ENCODE results near the gene UBA7.
"Not testable (repeated sequence)": the region's sequence is repeated elsewhere in the genome, so short reads cannot be mapped to it uniquely, and the experiment has no call there.

The UBA7 gene

DNA sequence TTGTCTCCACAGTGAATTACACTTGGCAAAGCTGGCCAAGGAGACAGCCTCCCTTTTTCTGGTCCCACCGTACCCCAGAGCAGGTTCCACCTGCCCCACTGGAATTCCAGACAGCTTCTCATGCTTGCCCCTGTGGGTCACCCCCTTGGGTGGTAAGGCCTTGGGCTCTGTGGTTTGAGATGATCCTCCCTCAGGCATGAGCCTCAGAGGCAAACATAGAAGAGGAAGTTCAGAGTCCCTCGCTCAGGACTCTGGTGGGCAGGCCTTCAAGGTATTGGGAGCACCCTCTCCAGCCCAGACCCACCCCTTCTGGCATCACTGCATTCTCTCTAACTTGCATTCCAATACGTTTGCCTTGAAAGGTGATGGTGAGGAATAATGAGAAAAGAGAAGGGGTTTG, 17.6 kb upstream of the UBA7 start:
- no peak overlapping the region for H3K4me3 ChIP-seq (ENCODE audit: low read depth, low read length)
- TF ChIP-seq, protein P1, sequence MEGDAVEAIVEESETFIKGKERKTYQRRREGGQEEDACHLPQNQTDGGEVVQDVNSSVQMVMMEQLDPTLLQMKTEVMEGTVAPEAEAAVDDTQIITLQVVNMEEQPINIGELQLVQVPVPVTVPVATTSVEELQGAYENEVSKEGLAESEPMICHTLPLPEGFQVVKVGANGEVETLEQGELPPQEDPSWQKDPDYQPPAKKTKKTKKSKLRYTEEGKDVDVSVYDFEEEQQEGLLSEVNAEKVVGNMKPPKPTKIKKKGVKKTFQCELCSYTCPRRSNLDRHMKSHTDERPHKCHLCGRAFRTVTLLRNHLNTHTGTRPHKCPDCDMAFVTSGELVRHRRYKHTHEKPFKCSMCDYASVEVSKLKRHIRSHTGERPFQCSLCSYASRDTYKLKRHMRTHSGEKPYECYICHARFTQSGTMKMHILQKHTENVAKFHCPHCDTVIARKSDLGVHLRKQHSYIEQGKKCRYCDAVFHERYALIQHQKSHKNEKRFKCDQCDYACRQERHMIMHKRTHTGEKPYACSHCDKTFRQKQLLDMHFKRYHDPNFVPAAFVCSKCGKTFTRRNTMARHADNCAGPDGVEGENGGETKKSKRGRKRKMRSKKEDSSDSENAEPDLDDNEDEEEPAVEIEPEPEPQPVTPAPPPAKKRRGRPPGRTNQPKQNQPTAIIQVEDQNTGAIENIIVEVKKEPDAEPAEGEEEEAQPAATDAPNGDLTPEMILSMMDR (IDR thresholded peaks at IDR 0.05; ENCODE audit: low read depth, low read length, missing control alignments) = no peak
- in situ Hi-C loops (cut with HindIII; ENCODE audit: low sequenced_read_pairs) = no loop called here
- no peak for DNase-seq (ENCODE audit: low read depth)

DNA sequence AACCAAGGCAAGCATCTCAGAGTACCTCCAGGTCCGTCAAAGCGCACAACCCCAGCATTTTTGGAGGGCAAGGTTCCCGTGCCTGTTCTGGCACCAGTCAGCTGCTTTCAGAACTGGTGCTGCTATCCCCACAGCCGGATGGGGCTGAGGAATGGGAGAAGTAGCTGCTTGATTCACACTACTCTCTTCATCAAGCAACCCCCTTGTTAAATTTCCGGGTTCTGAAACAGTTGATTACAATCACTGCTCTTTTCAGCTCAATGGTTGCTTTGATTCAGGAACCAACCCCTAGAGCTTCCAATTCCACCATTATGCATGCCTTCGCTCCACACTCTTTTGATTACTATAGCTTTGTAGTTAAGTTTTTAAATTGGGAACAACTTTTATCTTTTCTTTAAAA, 12.3 kb upstream of the UBA7 start:
- TF ChIP-seq, protein P1 (IDR thresholded peaks at IDR 0.05; ENCODE audit: low read depth, low read length, missing control alignments) = no peak
- in situ Hi-C loops (cut with HindIII; ENCODE audit: low sequenced_read_pairs) = no loop called here
- DNase-seq (ENCODE audit: low read depth) = no peak
- no peak overlapping the region for H3K4me3 ChIP-seq (ENCODE audit: low read depth, low read length)

DNA sequence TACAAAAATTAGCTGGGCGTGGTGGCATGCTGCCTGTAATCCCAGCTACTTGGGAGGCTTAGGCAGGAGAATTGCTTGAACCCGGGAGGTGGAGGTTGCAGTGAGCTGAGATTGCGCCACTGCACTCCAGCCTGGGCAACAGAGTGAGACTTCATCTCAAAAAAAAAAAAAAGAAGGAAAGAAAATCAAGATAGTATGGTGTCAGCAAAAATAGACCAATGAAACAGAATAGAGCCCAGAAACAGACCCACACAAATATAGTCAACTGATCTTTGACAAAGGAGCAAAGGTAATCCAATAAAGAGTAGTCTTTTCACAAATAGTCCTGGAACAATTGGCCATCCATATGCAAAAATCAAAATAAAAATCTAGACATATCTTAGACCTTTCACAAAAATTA, 9.4 kb upstream of the UBA7 start:
- DNase-seq (ENCODE audit: low read depth); H3K4me3 ChIP-seq (ENCODE audit: low read depth, low read length); in situ Hi-C loops (cut with HindIII; ENCODE audit: low sequenced_read_pairs): not testable (repeated sequence)

DNA sequence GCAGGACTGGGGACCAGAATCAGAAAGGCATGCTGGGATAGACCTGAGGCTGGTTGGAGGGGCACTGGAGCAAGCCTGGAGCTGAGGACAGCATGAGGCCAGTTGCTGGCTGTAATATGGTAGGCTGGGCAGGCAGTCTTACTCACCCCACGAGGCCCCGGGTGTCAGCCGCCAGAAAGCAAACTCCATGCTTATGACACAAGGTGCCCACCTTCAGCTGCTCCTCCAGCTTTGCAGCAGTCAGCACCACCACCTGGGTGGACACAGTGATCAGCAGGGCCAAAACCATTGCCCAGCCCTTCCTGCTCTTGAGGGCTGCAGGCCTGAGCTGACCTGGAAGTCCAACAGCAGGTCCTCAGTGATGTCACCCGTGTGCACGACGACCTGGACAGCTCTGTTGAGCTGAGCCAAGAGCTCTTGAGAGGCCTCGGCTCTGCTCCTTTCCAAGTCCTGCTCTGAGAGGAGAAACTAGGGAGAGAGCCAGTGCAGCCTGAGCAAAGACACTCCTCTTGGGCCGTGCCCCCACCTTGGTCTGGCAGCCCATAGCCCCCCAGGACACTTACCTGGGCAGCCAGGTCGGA, 747 bp downstream of the UBA7 start:
- DNase-seq (ENCODE audit: low read depth) = no peak
- in situ Hi-C loops (cut with HindIII; ENCODE audit: low sequenced_read_pairs) = no loop called here
- TF ChIP-seq, protein P1 (IDR thresholded peaks at IDR 0.05; ENCODE audit: low read depth, low read length, missing control alignments) = no peak
- peak overlapping the region; percentile 43 for H3K4me3 ChIP-seq (ENCODE audit: low read depth, low read length)

DNA sequence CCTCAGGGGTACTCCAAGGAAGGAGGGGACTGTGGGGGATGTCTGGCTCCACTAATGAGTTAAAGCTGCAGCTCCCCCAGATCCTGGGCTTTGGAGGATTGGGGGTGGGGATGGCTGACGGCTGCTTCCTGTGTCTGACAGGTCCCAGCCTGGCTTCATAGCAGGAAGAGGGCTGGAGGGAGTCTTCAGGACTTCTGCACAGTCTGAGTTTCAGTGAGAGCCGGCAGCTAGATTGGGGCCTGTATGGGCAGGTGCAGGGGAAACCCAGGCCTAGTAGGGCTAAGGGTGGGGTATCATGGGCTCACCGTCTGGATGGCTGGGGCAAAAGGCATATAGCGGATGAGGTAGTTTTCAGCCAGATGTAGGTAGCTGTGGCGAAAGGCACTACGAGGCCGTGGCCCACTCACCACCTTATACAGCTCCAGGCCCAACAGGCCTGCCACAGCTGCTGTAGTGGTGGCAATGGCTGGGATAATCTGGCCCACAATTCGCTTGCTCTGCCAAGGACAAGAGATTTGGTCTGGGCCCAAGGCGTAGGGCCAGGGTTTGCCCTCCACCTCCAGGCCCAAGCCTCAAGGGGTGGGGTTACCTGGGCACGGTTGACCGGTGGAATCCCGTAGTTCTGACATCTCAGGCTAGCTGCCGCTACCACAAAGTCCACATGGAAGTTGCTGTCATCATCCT, 6.2 kb downstream of the UBA7 start:
- no peak overlapping the region for H3K4me3 ChIP-seq (ENCODE audit: low read depth, low read length)
- DNase-seq (ENCODE audit: low read depth) = no peak
- in situ Hi-C loops (cut with HindIII; ENCODE audit: low sequenced_read_pairs) = no loop called here
- TF ChIP-seq, protein P1 (IDR thresholded peaks at IDR 0.05; ENCODE audit: low read depth, low read length, missing control alignments) = no peak

DNA sequence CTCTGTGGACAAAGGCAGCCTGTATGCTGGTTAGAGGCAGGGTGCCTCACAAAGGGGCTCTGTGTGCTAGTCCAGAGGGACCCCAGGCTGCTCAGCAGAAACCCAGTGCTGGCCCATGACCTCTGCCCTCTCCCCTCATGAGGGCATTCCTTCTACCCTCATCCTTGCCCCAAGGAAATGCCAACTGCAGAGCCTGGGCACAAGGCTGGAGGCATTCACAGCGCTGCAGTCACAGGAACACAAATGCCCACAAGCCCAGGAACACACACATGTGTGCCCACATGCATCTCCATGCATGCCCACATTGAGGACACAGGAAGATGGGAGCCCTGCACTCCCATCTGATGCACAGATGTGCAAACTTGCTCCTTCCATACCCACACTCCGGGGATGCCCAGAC, 6.9 kb downstream of the UBA7 start:
- TF ChIP-seq, protein P1 (IDR thresholded peaks at IDR 0.05; ENCODE audit: low read depth, low read length, missing control alignments) = no peak
- in situ Hi-C loops (cut with HindIII; ENCODE audit: low sequenced_read_pairs) = no loop called here
- DNase-seq (ENCODE audit: low read depth) = no peak

DNA sequence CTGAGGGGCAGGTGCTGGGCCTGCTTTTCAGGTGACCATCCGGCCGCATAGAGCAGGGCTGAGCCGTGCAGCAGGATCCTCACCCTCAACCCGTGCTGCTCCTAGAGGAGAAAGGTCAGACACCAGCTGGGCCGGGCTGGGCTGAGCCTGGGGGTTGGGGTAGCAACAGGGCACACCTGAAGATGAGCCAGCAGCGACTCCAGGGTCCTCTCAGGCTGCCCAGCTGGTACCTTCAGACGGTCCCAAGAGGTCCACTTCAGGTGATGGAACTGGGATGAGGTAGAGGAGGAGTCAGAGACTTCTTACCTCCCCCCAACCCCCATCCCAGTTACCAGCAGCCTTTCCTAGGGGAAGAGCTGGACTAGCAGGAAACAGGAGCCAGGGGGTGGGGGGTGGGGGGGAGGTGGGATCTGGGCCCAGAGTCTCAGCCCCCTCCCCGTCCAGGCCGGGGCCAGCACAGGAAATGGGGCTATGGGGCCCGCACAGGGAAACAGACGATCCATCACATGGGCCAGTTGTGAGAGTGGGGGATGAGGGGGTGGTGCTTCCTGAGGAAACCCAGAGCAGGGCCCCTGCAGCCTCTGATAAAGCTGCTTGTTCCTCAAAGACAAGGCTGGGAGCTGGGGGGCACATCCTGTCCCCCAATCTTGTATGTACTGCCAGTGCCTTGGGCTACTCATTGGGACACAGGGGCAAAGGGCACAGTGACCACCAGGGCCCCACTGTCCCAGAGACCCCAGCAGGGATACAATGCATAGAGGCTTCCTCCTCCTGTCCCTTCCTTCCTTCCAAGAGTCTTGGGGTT, 7.7 kb downstream of the UBA7 start:
- in situ Hi-C loops (cut with HindIII; ENCODE audit: low sequenced_read_pairs) = no loop called here
- no peak for DNase-seq (ENCODE audit: low read depth)
- H3K4me3 ChIP-seq (ENCODE audit: low read depth, low read length) = no peak overlapping the region
- TF ChIP-seq, protein P1 (IDR thresholded peaks at IDR 0.05; ENCODE audit: low read depth, low read length, missing control alignments) = no peak

More for the DNA sequence above, 6.9 kb downstream of the UBA7 start:
- no peak overlapping the region for H3K4me3 ChIP-seq (ENCODE audit: low read depth, low read length)
